Epithelial cell of prostate (primary cell): ENCODE measurements around the gene CD1D.
A peak's percentile ranks its signal among the peaks of the same experiment; 100 is the strongest.
"Not testable (repeated sequence)": the region's sequence is repeated elsewhere in the genome, so short reads cannot be mapped to it uniquely, and the experiment has no call there.

Experiments used
- DNase-seq: peaks from one replicate; pipeline ENCODE4 v3.0.0-alpha.2; 2011; ENCODE audit warnings: low read depth, low spot score
- H3K27ac ChIP-seq: fragments of 450-650 bp; 2 replicates; pipeline ENCODE4 v1.5.1; 2017; ENCODE audit warnings: mild to moderate bottlenecking

CD1D gene

DNA sequence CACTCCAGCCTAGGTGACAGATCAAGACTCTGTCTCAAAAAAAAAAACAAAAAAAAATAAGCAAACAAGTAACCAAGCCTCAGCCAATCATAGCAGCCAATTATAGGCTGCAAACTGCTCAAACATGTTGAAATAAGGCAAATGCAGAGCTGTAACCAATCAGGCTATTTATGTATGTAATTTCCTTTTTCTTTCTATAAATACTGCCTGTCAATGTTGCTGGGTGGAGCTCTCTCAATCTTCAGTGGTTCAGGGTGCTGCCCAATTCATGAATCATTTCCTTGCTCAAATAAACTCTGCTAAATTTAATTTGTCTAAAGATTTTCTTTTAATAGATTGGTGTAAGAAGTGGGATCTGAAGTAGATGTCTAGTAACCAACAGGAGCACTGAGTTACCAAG lies 11.6 kb upstream of the CD1D start:
- no peak for DNase-seq

DNA sequence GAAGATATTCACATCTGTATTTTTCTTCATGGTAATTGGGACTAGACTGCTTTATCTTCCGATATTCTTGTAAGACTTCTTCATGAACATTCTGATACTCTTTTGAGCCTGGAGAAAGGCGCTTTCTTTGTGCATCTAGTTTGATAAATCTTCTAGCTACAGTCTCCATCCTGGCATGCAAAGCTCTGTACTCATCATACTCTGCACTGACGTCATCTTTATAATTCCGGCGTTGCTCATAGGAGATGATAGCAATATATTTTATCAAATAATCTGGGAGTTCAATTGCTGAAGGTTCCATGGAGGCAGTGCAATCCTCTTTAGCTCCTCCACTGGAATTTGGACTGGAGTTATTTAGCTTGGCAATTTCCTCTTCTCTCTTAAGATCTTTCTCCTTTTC lies 4.8 kb upstream of the CD1D start:
- not testable (repeated sequence) for H3K27ac ChIP-seq, DNase-seq

More for the DNA sequence above, 11.6 kb upstream of the CD1D start:
- no peak overlapping the region for H3K27ac ChIP-seq

DNA sequence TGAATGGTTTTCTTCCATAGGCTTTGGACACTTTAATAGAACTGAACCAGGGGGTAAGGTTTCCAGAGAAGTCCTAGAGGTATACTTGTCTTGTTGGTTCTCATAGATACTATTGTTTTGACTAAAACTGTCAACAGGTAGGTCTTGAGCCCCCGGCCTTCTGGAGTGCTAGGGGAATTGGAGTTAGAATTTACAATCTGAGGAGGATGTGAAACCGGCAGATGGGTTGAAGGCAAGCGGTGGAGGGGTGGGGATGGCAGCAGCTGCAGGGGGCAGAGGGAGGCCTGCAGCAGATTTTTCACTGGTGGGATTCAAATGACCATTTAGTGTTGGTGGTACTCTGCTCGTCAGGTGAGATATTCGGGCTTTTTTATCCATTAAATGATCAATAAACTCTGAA lies 4.3 kb upstream of the CD1D start:
- DNase-seq: no peak

GRCh38 chr1:158176849-158177699 lies 3.6 kb upstream of the CD1D start:
- DNase-seq, H3K27ac ChIP-seq: not testable (repeated sequence)

More for the DNA sequence above, 4.3 kb upstream of the CD1D start:
- no peak overlapping the region for H3K27ac ChIP-seq

- DNase-seq: peak; percentile 22
- H3K27ac ChIP-seq: no peak overlapping the region
These were observed 2.8 kb upstream of the CD1D start for GRCh38 chr1:158177700-158178450.

DNA sequence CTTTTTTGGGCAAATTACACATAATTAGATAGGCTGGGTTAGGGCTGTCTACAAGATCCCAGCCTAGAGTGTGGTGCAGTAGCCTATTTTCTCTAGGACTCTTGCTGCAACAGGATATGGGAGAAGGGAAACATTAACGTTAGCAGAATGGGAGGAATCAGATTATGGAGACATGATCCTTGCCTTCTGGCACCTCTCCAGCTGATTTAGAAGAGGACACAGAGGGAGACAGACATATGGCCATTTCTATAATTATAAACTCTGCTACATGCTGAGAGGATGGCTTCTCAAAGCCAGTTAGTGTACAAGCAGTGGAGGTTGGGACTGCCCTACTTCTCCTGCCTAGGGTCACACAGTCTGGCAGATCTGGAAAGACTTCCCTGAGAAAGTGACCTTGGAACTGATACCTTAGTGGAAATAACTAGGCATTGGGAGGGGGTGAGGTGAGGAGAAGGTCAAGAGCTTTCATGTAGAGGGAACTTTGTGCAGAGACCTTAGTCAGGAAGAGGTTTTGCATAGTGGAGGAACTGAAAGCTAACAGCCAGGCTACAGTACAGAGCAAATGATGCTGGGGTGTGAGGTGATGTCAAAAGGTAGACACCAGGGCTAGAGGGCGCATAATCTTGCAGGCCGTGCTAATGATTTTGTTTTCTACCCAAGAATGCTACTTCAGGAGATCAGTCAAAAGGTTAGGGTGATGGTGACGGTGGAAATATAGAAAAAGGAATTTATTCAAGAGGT lies 1.2 kb upstream of the CD1D start:
- no peak overlapping the region for H3K27ac ChIP-seq
- no peak for DNase-seq

DNA sequence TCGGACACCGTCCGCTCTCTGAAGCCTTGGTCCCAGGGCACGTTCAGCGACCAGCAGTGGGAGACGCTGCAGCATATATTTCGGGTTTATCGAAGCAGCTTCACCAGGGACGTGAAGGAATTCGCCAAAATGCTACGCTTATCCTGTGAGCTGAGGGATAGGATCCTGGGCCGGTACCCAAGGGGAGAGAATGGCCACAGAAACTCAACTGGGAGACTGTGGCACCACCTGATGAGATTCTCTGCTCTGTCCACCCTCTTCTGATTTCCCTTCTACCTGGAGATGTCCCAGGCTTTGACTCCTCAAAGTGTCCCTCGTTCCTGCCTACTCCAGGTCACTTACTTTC lies 855 bp downstream of the CD1D start:
- H3K27ac ChIP-seq: no peak overlapping the region

GRCh38 chr1:158185770-158186169 lies 5.1 kb downstream of the CD1D start:
- no peak for DNase-seq
- no peak overlapping the region for H3K27ac ChIP-seq

More for the DNA sequence above, 855 bp downstream of the CD1D start:
- no peak for DNase-seq

DNA sequence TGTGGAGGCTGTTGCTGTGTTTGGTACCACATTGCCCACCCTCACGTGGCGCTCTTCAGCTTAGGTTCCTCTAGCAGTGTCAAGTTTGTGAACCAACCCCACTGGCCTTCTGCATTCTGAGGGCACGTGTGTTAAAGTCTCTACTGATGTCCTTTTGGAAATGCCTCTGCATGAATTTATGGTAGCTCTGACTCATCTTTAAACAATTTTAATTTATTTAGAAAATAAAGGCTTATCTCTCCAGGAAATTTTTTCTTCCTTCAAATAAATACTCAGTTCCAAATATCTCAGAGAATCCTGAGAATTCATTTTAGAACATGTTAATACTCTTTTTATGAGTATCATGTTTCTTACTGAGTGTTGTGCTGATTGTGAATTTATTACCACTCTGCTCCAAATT lies 5.5 kb downstream of the CD1D start:
- no peak overlapping the region for H3K27ac ChIP-seq
- DNase-seq: no peak

DNA sequence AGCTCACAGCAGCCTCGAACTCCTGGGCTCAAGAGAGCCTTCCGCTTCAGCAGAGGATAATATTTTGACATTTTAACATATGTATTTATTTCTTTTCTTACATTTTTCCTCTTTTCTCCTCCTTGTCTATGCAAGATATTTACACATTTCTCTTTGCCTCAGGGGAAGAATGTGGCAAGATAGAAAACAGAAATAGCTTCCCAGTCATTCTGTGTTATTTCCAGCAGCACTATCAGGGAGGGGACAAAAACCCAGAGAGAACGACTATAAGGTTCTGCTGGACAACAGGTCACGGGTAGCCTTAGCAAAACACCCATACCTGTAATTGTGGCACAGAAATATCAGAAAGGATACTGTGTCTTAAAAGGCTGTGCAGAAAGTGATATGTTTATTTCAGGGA lies 7.9 kb downstream of the CD1D start:
- DNase-seq: no peak
- H3K27ac ChIP-seq: no peak overlapping the region

- no peak overlapping the region for H3K27ac ChIP-seq
- DNase-seq: no peak
These were observed 8.9 kb downstream of the CD1D start for GRCh38 chr1:158189624-158190023.

DNA sequence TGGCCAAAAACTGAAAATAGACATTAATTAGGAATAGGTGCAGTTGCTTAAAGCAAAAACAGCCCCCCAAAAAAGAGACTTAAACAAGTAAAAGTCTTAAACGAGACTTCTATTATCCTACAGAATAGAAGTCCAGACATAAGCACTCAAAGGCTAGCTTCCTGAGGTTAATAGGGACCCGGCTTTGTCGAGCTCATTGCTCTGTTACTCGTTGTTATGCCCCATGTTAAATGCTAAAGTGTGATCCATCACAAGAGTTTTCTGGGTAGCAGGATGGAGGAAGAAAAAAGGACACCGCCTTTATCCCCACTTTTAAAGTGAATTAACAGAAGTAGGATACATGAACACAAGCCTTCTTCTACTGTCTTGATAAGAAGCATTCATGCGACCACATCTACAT lies 10.6 kb downstream of the CD1D start:
- no peak for DNase-seq
- H3K27ac ChIP-seq: no peak overlapping the region

DNA sequence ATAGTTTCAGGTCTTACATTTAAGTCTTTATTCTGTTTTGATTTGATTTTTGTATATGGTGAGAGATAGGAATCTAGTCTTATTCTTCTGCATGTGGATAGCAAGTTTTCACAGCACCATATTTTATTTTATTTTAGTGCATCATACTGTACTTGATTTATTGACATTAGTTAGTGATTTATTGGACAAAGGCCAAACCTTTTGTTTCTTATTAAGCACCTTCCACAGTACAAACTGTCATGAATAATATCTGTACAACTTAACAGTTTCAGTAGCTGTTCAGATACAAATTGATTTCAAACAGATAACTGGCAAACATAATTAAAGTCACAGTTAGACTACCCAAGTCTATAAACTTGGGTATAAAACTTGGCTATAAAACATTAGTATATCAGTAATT lies 15.8 kb downstream of the CD1D start:
- H3K27ac ChIP-seq: no peak overlapping the region
- no peak for DNase-seq

DNA sequence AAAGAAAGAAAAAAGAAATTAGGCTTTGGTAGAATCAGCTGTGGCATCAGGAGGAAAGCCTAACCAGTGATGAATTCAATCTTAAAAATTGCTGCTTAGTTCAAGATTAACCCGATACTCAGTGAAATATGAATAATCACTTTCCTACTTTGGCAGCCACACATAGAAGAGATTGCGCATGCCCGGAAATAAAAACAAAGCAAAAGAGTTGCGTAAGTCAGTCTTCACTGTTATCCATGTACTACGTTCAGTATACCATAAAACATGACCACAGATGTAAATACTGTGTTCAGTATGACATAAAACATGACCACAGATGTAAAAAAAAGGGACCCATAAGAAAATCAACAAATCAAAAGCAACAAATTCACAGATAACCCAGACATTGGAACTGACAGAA lies 19.2 kb downstream of the CD1D start:
- DNase-seq: no peak
- no peak overlapping the region for H3K27ac ChIP-seq

DNA sequence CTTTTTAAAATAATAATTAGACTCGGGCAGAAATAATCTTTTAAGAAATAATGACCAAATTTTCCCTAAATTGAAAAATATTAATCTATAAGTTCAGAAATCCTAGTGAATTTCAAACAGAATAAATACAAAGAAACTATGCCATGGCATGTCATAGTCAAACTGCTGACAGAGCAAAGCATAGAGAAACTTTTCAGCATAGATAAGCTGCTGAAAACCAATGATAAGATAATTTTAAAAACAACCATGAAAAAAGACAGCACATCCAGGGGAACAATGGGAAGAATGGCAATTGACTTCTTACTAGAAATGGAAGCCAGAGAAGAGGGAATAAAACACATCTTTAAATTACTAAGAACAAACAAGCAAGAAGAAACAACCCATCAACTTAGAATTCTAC lies 19.8 kb downstream of the CD1D start:
- H3K27ac ChIP-seq: no peak overlapping the region
- DNase-seq: no peak

DNA sequence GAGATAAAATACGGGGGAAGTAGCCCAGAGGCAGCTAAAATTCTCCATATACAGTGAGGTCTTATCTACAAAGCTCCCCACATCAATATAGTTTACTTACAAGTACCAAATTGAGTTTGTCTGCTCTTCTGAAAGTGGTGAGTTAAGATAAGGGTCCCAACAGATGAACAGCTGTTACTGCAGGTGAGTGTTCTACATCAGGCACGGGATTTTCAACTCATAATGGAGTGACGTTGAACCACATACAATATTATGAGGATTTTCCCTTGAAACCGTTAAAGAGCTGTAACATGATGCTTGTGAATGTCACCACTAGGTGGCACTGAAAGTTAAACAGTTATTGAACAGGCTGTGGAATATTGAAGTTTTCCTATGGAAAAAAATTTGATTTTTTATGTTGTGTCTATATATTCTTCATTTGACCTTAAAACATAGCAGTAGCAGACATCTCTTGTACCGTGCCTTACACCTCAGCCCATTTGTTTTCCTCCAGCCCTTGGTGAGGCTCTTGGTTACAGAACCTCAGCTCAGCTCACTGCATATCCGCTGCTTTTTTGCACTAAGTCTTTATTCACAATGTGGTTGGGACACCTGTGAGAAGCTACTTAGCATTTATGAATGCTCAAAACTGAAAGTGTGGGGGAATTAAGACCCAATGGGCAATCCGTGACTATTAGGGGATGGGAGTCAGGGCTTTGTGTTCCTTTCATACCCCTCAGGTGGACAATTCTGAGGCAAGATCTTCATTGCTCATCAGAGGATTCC lies 23.2 kb downstream of the CD1D start:
- no peak overlapping the region for H3K27ac ChIP-seq
- DNase-seq: no peak

GRCh38 chr1:158204458-158204827 lies 23.7 kb downstream of the CD1D start:
- no peak for DNase-seq
- H3K27ac ChIP-seq: no peak overlapping the region

- H3K27ac ChIP-seq: no peak overlapping the region
- DNase-seq: no peak
These were observed 28.0 kb downstream of the CD1D start for GRCh38 chr1:158208586-158209116.

- DNase-seq: no peak
- no peak overlapping the region for H3K27ac ChIP-seq
These were observed 31.6 kb downstream of the CD1D start for GRCh38 chr1:158212320-158212719.

DNA sequence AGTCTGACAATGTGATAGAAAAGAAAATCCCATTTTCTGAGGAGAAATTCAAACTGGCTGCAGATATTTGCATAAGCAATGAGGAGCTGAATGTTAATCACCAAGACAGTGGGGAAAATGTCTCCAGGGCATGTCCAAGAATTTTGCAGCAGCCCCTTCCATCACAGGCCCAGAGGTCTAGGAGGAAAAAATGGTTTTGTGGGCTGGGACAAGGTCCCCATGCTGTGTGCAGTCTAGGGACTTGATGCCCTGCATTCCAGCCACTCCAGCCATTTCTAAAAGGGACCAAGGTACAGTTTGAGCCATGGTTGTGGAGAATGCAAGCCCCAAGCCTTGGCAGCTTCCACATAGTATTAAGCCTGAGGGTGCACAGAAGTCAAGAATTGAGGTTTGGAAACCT lies 42.8 kb downstream of the CD1D start:
- not testable (repeated sequence) for DNase-seq, H3K27ac ChIP-seq
